ENCODE results near the gene PRKAG1. TPM values are rescaled to one million over a fixed set of nuclear protein-coding genes. Genes with fewer than 3 reads are reported as not detected.
A peak's percentile ranks its signal among the peaks of the same experiment; 100 is the strongest.

PRKAG1 gene
- total and polyA plus RNA-seq, 11 donors = 72.0 to 107 (median 97.9) TPM

DNA sequence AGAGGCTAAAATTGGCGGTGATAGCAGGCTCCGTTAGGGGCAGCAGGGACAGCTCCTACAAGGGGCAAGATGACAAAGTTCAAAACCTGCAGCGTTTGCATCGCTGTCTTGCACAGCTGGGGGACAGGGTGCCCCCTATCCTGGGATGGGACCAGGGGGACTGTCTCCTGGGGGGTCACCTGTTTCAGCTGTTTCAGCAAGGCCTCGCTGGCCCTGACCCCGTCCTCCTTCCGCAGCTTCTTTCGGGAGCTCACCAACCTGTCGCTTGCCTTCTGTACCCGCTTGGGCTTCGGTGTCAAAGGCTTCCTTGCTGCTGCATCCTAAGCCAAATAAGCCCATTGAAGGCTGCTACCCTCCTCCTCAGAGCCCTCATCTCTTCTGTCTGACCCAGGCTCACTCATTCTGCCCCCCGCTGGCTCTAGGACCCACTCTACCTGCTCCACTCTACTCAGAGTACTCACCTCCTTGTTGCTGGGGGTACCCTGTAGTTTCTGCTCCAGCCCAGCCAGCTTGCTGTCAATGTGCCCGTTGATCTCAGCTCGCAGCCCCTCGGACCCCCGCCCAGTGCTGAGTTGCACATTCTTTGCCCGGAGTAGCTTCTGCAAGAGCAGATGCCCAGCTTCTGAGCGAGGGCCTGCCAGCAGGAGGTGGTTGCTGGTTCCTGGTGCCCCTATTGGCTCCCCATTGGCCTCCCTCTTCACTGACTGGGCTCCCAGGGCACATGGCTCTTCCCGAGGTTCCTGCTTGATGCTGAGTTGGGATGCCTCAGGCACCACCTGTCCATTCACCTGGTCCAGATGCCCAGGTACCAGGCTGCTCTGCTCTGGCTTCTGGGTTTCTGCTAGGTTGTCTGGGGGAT lies 12.4 kb upstream of the PRKAG1 start:
- no peak for DNase-seq
- TF ChIP-seq, protein P1, sequence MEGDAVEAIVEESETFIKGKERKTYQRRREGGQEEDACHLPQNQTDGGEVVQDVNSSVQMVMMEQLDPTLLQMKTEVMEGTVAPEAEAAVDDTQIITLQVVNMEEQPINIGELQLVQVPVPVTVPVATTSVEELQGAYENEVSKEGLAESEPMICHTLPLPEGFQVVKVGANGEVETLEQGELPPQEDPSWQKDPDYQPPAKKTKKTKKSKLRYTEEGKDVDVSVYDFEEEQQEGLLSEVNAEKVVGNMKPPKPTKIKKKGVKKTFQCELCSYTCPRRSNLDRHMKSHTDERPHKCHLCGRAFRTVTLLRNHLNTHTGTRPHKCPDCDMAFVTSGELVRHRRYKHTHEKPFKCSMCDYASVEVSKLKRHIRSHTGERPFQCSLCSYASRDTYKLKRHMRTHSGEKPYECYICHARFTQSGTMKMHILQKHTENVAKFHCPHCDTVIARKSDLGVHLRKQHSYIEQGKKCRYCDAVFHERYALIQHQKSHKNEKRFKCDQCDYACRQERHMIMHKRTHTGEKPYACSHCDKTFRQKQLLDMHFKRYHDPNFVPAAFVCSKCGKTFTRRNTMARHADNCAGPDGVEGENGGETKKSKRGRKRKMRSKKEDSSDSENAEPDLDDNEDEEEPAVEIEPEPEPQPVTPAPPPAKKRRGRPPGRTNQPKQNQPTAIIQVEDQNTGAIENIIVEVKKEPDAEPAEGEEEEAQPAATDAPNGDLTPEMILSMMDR (IDR thresholded peaks at IDR 0.05) = no peak
- no peak for TF ChIP-seq POLR2A (IDR thresholded peaks at IDR 0.05)
- intact Hi-C loops (cut with DNase I) = no loop called here
- WGBS, 4 donors = 92 to 96% (median 95%) methylated on average over 19 of the region's 19 CpGs
- H3K4me3 ChIP-seq = no peak overlapping the region
- peaks cover 0 to 100% (median 94%) of the 10 kb centered on the region in 9 donors for H3K36me3 ChIP-seq
- no peaks in the 10 kb centered on the region for H3K9me3 ChIP-seq
- no peaks in the 10 kb centered on the region for H3K27me3 ChIP-seq
- ATAC-seq = no peak
- H3K27ac ChIP-seq = peak overlapping the region in 1 of 12 donors; percentile 11
- H3K4me1 ChIP-seq = peaks cover 0 to 9% (median 0%) of the 10 kb centered on the region in 12 donors

DNA sequence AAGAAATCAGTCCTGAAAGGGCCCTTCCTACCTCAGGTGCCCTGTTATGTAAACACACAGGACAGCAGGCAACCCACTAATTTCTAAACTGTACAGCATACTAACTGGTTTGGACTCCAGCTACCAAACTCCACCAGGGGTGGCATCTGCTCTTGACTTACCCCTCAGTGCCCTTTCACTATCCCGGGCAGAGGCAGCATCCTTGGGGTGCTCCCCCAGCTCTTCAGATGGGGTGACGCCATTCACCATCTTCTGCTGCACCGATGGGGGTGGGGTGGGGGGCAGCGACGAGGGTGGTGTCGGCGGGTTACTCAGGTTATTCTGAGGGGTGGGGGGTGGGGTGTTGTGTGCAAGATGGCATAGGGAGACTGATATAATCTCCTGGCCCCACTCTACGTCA lies 11.5 kb upstream of the PRKAG1 start:
- 90 to 93% (median 92%) methylated on average over 8 of the region's 8 CpGs for WGBS, 4 donors
- H3K27me3 ChIP-seq = no peaks in the 10 kb centered on the region
- H3K27ac ChIP-seq = no peak overlapping the region
- ATAC-seq (no peak), DNase-seq (no peak)
- H3K9me3 ChIP-seq = no peaks in the 10 kb centered on the region
- H3K36me3 ChIP-seq = peaks cover 0 to 100% (median 96%) of the 10 kb centered on the region in 9 donors
- TF ChIP-seq, protein P1 (IDR thresholded peaks at IDR 0.05) = no peak
- TF ChIP-seq POLR2A (IDR thresholded peaks at IDR 0.05) = no peak
- no peak overlapping the region for H3K4me3 ChIP-seq
- H3K4me1 ChIP-seq = peaks cover 0 to 9% (median 0%) of the 10 kb centered on the region in 12 donors
- intact Hi-C loops (cut with DNase I) = no loop called here

DNA sequence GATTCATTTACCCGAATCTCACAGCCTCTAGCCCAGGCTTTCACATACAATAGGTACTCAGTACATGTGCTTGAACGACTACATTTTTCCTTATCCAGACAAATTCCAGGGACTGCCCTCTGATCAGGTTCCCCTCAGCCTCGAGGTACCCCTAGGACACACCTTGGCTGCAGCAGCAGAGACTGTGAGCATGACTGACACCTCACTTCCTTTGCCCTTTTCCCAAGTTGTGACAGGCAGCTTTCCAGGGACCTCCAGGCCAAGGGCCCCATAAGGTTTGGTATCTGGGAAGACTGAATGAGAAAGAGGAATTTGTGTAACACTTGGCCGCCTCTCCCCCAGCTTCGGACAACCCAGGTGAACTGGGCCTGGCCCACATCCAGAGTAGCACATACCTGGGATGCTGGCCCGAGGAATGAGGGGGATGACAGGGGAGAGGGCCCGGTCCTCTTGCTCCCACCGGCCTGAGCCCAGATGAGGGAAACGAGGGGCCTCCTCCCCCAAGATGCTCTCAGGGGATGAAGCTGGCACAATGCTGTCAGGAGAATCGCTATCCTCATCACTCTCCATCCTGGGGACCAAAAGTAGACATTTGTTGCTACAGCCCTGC lies 10.2 kb upstream of the PRKAG1 start:
- no peak for DNase-seq
- Histone ChIP-seq H3K4me1 (peaks cover 0 to 9% (median 0%) of the 10 kb centered on the region in 12 donors), H3K27ac (no peak overlapping the region), H3K27me3 (no peaks in the 10 kb centered on the region), H3K9me3 (no peaks in the 10 kb centered on the region), H3K4me3 (no peak overlapping the region), H3K36me3 (peaks cover 0 to 100% (median 96%) of the 10 kb centered on the region in 9 donors)
- TF ChIP-seq, protein P1 (IDR thresholded peaks at IDR 0.05) = no peak
- TF ChIP-seq POLR2A (IDR thresholded peaks at IDR 0.05) = no peak
- no peak for ATAC-seq
- WGBS, 4 donors = 86 to 90% (median 87%) methylated on average over 8 to 10 of the region's 10 CpGs
- intact Hi-C loops (cut with DNase I) = no loop called here

DNA sequence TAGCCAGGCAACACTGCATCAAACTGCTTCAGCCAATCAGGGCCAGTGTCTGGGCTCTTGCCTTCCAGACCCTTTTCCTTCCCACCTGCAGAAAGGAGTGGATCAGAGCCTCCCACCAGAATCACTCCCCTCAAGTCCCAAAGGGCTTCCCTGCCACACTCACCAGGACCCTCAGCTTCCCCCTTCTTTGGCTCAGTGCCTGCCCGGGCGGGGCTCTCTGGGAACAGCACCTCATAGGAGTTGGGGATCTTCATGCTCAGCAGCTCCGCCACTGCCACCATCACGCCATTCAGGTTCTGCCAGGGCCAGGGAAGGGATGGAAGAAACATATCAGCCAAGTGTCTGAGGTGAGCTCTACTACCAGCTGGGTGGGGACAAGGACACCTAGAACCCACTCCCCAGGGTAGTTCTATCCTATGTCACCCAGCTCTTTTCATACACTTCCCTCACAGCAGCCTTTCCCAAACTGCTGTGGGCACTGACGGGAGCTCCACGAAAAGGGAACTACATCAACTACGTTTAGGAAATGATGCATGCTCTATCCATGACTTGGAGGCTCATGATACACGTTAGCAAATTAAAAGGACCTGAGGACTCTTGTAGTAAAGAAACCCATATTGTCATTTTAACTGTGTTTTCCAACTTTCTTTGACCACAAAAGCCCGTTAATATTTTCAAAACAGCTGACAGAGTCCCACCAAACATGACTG lies 9.4 kb upstream of the PRKAG1 start:
- ATAC-seq (no peak), DNase-seq (no peak)
- 93 to 96% (median 94%) methylated on average over 9 of the region's 9 CpGs for WGBS, 4 donors
- H3K9me3 ChIP-seq = no peaks in the 10 kb centered on the region
- H3K27me3 ChIP-seq = no peaks in the 10 kb centered on the region
- H3K4me1 ChIP-seq = peaks cover 0 to 3% (median 0%) of the 10 kb centered on the region in 12 donors
- no peak overlapping the region for H3K4me3 ChIP-seq
- TF ChIP-seq POLR2A (IDR thresholded peaks at IDR 0.05) = no peak
- TF ChIP-seq, protein P1 (IDR thresholded peaks at IDR 0.05) = no peak
- intact Hi-C loops (cut with DNase I) = no loop called here
- H3K27ac ChIP-seq = no peak overlapping the region
- H3K36me3 ChIP-seq = peaks cover 0 to 100% (median 96%) of the 10 kb centered on the region in 9 donors

All from heart left ventricle (tissue), 16 donors.